MCF 10A (cell line): ENCODE measurements around the gene AHSP. TPM values are rescaled to one million over a fixed set of nuclear protein-coding genes. Genes with fewer than 3 reads are reported as not detected.
A peak's percentile ranks its signal among the peaks of the same experiment; 100 is the strongest.

ENCODE experiments used
- BruUV-seq: library from RNA; stranded (reverse); fragments of 400-500 nt; replicated peaks from 2 replicates; lab custom pipeline; 2021; lab: Mats Ljungman, UMichigan
- CTCF ChIA-PET: fragments of 300-600 bp; sonication (Branson Sonifier 250); formaldehyde crosslinking; extraction: SDS; loops from one replicate; lab custom pipeline; 2021; ENCODE audit warnings: antibody characterized with exemption, inconsistent platforms; lab: Yijun Ruan, JAX
- POLR2A ChIA-PET: fragments of 300-600, 350-650 bp; sonication (Branson Sonifier 250); formaldehyde crosslinking; extraction: SDS; loops from one replicate; lab custom pipeline; 2020; ENCODE audit warnings: antibody characterized with exemption, inconsistent platforms; lab: Yijun Ruan, JAX
- DNase-seq: peaks from one replicate; pipeline ENCODE4 v3.0.0-alpha.2; 2018; ENCODE audit not compliant: unreplicated experiment
- H3K27ac Mint-ChIP-seq: one replicate; pipeline ENCODE4 v1.8.0; 2022; ENCODE audit warnings: mild to moderate bottlenecking, low read depth, mixed read lengths; ENCODE audit not compliant: unreplicated experiment
- H3K27me3 Mint-ChIP-seq: one replicate; pipeline ENCODE4 v1.8.0; 2022; ENCODE audit warnings: mixed read lengths; ENCODE audit not compliant: insufficient read depth, unreplicated experiment
- H3K36me3 Mint-ChIP-seq: one replicate; pipeline ENCODE4 v1.8.0; 2022; ENCODE audit warnings: mild to moderate bottlenecking, moderate library complexity, mixed read lengths; ENCODE audit not compliant: insufficient read depth, unreplicated experiment
- H3K4me1 Mint-ChIP-seq: one replicate; pipeline ENCODE4 v1.8.0; 2022; ENCODE audit warnings: mixed read lengths; ENCODE audit not compliant: insufficient read depth, unreplicated experiment
- H3K4me3 Mint-ChIP-seq: one replicate; pipeline ENCODE4 v1.8.0; 2022; ENCODE audit warnings: mild to moderate bottlenecking, moderate library complexity, mixed read lengths; ENCODE audit not compliant: unreplicated experiment
- H3K9me3 Mint-ChIP-seq: one replicate; pipeline ENCODE4 v1.8.0; 2022; ENCODE audit warnings: mixed read lengths; ENCODE audit not compliant: unreplicated experiment
- CTCF ChIP-seq: fragments of 200-600 bp; IDR thresholded peaks from one replicate; pipeline ENCODE4 v1.8.0; 2022; ENCODE audit warnings: antibody characterized with exemption, mild to moderate bottlenecking; ENCODE audit not compliant: unreplicated experiment
- intact Hi-C: fragments of 100-400 bp; cut with micrococcal nuclease; formaldehyde crosslinking; loops from 2 replicates; pipeline ENCODE4 v1.14.1; 2022
- total RNA-seq: library from RNA; stranded (reverse); gene quantifications from 2 replicates; pipeline ENCODE4 v1.2.3, GENCODE V29; 2022

Gene AHSP
- total RNA-seq, 1 experiment from 2014 or later = not detected

DNA sequence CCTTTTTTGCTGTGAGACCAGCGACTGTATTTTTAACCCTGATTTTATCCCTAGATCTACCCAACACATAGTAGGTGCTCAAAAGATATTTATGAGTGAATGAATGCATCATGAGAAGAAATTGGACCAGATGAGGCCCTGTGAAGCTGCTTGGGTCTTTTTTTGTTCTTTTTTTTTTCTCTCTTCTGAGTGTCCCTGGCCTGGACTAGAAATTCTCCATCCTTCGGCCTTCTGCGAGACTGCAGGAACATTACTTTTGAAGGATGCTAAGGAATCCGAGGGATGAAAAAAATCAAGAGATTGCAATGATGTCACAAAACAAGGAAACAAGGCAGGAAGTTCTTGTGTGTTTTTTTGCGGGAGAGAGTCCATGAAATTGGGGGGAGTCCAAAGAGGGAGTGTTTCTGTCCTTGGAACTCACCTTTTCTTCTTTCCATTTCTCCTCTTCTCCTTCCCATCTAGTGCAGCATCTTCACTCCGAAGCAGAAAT is 18.9 kb upstream of the AHSP start:
- H3K4me1 Mint-ChIP-seq = peaks cover 22% of the 10 kb centered on the region
- no peaks in the 10 kb centered on the region for H3K27me3 Mint-ChIP-seq
- H3K4me3 Mint-ChIP-seq = peak overlapping the region; percentile 88
- ChIA-PET CTCF (interaction anchor here (0.6 to 2.3 kb wide), 2 partner anchors 35 to 48 kb away, joined by 3 to 12 read pairs; no protein-coding TSS in a partner anchor), POLR2A (interaction anchor here (0.6 to 3.8 kb wide), 16 partner anchors 9 to 368 kb away, joined by 3 to 40 read pairs (median 6); partner anchors contain the start of genes ARMC5 and ZNF267)
- no peak for TF ChIP-seq CTCF
- intact Hi-C loops = loop anchor here (2.0 to 5.0 kb wide), 2 partner anchors 206 to 364 kb away; partner anchors contain the start of gene ZNF267
- H3K36me3 Mint-ChIP-seq = peaks cover 7% of the 10 kb centered on the region
- no peaks in the 10 kb centered on the region for H3K9me3 Mint-ChIP-seq
- BruUV-seq = TSS peak; percentile 77
- DNase-seq = peak; percentile 18
- H3K27ac Mint-ChIP-seq = peak overlapping the region; percentile 98

DNA sequence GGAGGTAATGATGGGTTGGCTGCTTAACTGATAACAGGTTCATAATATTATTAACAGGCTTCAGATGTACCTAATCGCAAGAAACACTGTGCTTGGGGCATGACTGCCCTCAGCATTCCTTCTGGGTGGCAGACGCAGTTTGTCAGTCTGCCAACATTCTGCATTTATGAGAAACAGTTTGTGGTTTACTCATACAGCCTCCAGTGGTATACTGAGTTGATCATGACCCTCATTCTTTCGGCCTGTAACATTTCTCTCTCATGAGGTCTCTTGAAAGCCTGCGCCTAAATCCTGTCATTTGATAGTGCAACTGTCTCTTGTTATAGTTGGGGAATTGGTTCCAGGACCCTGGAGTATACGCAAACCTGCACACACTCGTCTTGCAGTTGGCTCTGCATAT is 14.6 kb upstream of the AHSP start:
- intact Hi-C loops = no loop called here

GRCh38 chr16:31513884-31514283 is 13.8 kb upstream of the AHSP start:
- Mint-ChIP-seq H3K27ac (no peak overlapping the region), H3K36me3 (no peaks in the 10 kb centered on the region), H3K9me3 (no peaks in the 10 kb centered on the region), H3K27me3 (no peaks in the 10 kb centered on the region), H3K4me3 (no peak overlapping the region), H3K4me1 (peaks cover 13% of the 10 kb centered on the region)
- intact Hi-C loops = no loop called here
- no peak for DNase-seq
- CTCF ChIA-PET = interaction anchor here (0.5 kb wide), 1 partner anchor 147 kb away, joined by 3 read pairs; no protein-coding TSS in a partner anchor
- no peak for TF ChIP-seq CTCF
- BruUV-seq = no TSS peak
- POLR2A ChIA-PET = no interaction called here

More for the DNA sequence above, 14.6 kb upstream of the AHSP start:
- TF ChIP-seq CTCF = no peak
- peak; percentile 47 for DNase-seq
- ChIA-PET CTCF (no interaction called here), POLR2A (no interaction called here)
- Mint-ChIP-seq H3K4me1 (peaks cover 15% of the 10 kb centered on the region), H3K27me3 (no peaks in the 10 kb centered on the region), H3K27ac (no peak overlapping the region), H3K9me3 (no peaks in the 10 kb centered on the region), H3K36me3 (no peaks in the 10 kb centered on the region), H3K4me3 (no peak overlapping the region)
- no TSS peak for BruUV-seq

DNA sequence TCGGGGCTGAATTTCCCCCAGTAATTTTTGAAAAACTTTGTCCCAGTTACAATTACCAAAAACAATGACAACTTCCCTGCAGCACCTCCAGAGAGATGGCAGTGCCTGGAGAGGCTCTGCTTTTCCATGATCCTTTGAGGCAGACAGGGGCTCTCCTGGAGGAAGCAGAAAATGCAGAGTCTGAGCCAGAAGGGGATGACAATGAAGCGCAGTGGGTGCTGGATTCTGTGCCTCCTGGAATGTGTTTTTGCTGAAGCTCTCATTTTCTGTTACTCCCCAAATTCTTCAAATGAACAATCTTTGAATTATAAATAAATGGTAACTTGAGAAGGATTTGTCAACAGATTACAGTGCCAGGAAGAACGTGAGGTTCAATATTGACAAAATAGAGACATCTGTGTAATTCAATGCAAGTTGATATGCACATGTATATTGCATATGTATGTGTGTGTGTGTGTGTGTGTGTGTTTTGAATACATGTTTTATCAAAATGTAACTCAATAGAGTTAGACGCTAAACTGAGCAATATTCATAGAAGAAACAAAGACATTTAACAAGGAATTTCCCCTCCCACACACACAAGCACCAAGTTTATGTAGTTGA is 9.8 kb upstream of the AHSP start:
- no peak overlapping the region for H3K4me3 Mint-ChIP-seq
- DNase-seq = no peak
- TF ChIP-seq CTCF = no peak
- H3K9me3 Mint-ChIP-seq = no peaks in the 10 kb centered on the region
- no peak overlapping the region for H3K27ac Mint-ChIP-seq
- BruUV-seq = no TSS peak
- peaks cover 1% of the 10 kb centered on the region for H3K4me1 Mint-ChIP-seq
- H3K27me3 Mint-ChIP-seq = peaks cover 9% of the 10 kb centered on the region
- intact Hi-C loops = no loop called here
- POLR2A ChIA-PET = no interaction called here
- CTCF ChIA-PET = no interaction called here
- no peaks in the 10 kb centered on the region for H3K36me3 Mint-ChIP-seq
